H1 (cell line): ENCODE measurements around the gene WFDC10A. TPM values are rescaled to one million over a fixed set of nuclear protein-coding genes. Genes with fewer than 3 reads are reported as not detected.

ENCODE experiments used
- CTCF ChIA-PET: fragments of 300-600 bp; sonication (Branson Sonifier 250); formaldehyde crosslinking; loops from one replicate; lab custom pipeline; 2021; ENCODE audit not compliant: partially characterized antibody; lab: Charles Lee
- POLR2A ChIA-PET: fragments of 300-600 bp; sonication (Branson Sonifier 250); formaldehyde crosslinking; loops from one replicate; lab custom pipeline; 2021; ENCODE audit warnings: inconsistent platforms; ENCODE audit not compliant: partially characterized antibody; lab: Charles Lee
- DNase-seq, 2 experiments: peaks; one replicate each; pipeline versions ENCODE4 v3.0.0 to v3.0.0-alpha.2; 2010 to 2022; ENCODE audit warnings: low spot score in 2 of 2, low read depth in 1 of 2, mixed read lengths in 1 of 2
- FAIRE-seq: peaks from 2 replicates; lab custom pipeline; 2011; peaks lifted over from hg19 to GRCh38; lab: Jason Lieb, UNC
- H2AFZ ChIP-seq: 2 replicates; pipeline ENCODE4 v1.8.1; 2012; ENCODE audit warnings: low read length, inconsistent platforms
- H2AK5ac ChIP-seq: 2 replicates; pipeline ENCODE4 v1.6.1; 2013; ENCODE audit warnings: low read depth, low read length
- H2BK120ac ChIP-seq: replicated peaks from 2 replicates; pipeline ENCODE3; 2013; ENCODE audit warnings: low read depth, low read length, inconsistent platforms
- H2BK12ac ChIP-seq: 2 replicates; pipeline ENCODE4 v1.6.1; 2013; ENCODE audit warnings: low read depth, low read length
- H2BK15ac ChIP-seq: 2 replicates; pipeline ENCODE4 v1.6.1; 2013; ENCODE audit warnings: low read length
- H2BK20ac ChIP-seq: 2 replicates; pipeline ENCODE4 v1.6.1; 2013; ENCODE audit warnings: low read length
- H2BK5ac ChIP-seq: 2 replicates; pipeline ENCODE4 v1.6.1; 2013; ENCODE audit warnings: low read depth, low read length
- H3K14ac ChIP-seq: 2 replicates; pipeline ENCODE4 v1.6.1; 2013; ENCODE audit warnings: inconsistent platforms; ENCODE audit not compliant: insufficient read length
- H3K18ac ChIP-seq: 2 replicates; pipeline ENCODE4 v1.6.1; 2013; ENCODE audit warnings: low read length; ENCODE audit errors: extremely low read depth
- H3K23ac ChIP-seq: 2 replicates; pipeline ENCODE4 v1.6.1; 2013; ENCODE audit warnings: inconsistent platforms; ENCODE audit not compliant: insufficient read length
- H3K23me2 ChIP-seq: 2 replicates; pipeline ENCODE4 v1.6.1; 2013; ENCODE audit warnings: low read depth, low read length
- H3K27ac ChIP-seq: 2 replicates; pipeline ENCODE4 v1.6.1; 2011; ENCODE audit warnings: low read depth, low read length, inconsistent platforms
- H3K27me3 ChIP-seq, 4 experiments: replicated peaks in 1 of 4; 1 replicate in 1 of 4; 2 replicates in 3 of 4; pipeline versions ENCODE4 v1.6.1 to v1.8.1; 2011 to 2013; ENCODE audit warnings: low read length in 3 of 4, mild to moderate bottlenecking in 3 of 4, inconsistent platforms in 2 of 4, mixed read lengths in 2 of 4, moderate library complexity in 1 of 4; ENCODE audit not compliant: control insufficient read depth in 3 of 4, insufficient read depth in 3 of 4; ENCODE audit errors: extremely low read depth in 1 of 4
- H3K36me3 ChIP-seq, 4 experiments: 2 replicates each; pipeline versions ENCODE4 v1.6.1 to v1.8.1; 2011 to 2013; ENCODE audit warnings: mild to moderate bottlenecking in 4 of 4, low read length in 3 of 4, moderate library complexity in 2 of 4, control low read depth in 1 of 4, inconsistent platforms in 1 of 4; ENCODE audit not compliant: insufficient read depth in 4 of 4, control insufficient read depth in 2 of 4
- H3K4ac ChIP-seq: replicated peaks from 2 replicates; pipeline ENCODE3; 2013; ENCODE audit warnings: low read length, low read depth, mixed read lengths, inconsistent platforms; ENCODE audit not compliant: insufficient read length
- H3K4me1 ChIP-seq, 4 experiments: replicated peaks in 1 of 4; 1 replicate in 1 of 4; 2 replicates in 3 of 4; pipeline versions ENCODE4 v1.6.1 to v1.8.1; 2011 to 2013; ENCODE audit warnings: low read length in 3 of 4, inconsistent platforms in 2 of 4, mixed read lengths in 1 of 4; ENCODE audit not compliant: insufficient read depth in 4 of 4, control insufficient read depth in 3 of 4
- H3K4me2 ChIP-seq, 2 experiments: 2 replicates each; pipeline versions ENCODE4 v1.6.1 to v1.8.1; 2011 to 2013; ENCODE audit warnings: low read depth in 2 of 2, low read length in 2 of 2, control low read depth in 1 of 2, inconsistent platforms in 1 of 2, mild to moderate bottlenecking in 1 of 2; ENCODE audit not compliant: insufficient read depth in 1 of 2
- H3K4me3 ChIP-seq, 4 experiments: fragments of 200-600, 300-600 bp in 1 of 4; sonication (generic), shearing (Covaris generic), sonication (Bioruptor Twin) in 1 of 4; 2 replicates each; pipeline versions ENCODE4 v1.5.1 to v1.8.1; 2011 to 2016; ENCODE audit warnings: low read length in 4 of 4, low read depth in 3 of 4, control low read depth in 2 of 4, inconsistent platforms in 2 of 4, mild to moderate bottlenecking in 2 of 4, mixed read lengths in 1 of 4, moderate library complexity in 1 of 4; ENCODE audit not compliant: insufficient read depth in 2 of 4; ENCODE audit errors: extremely low read depth in 1 of 4
- H3K56ac ChIP-seq: replicated peaks from 2 replicates; pipeline ENCODE3; 2013; ENCODE audit warnings: low read depth, mild to moderate bottlenecking, mixed read lengths, low read length, inconsistent platforms; ENCODE audit not compliant: insufficient read length
- H3K79me1 ChIP-seq: 2 replicates; pipeline ENCODE4 v1.6.1; 2013; ENCODE audit warnings: low read depth, low read length, control low read depth
- H3K79me2 ChIP-seq, 2 experiments: 2 replicates each; pipeline versions ENCODE4 v1.6.1 to v1.8.1; 2012 to 2013; ENCODE audit warnings: low read length in 2 of 2, mild to moderate bottlenecking in 2 of 2, inconsistent platforms in 1 of 2; ENCODE audit not compliant: insufficient read depth in 2 of 2, control insufficient read depth in 1 of 2
- H3K9ac ChIP-seq, 4 experiments: replicated peaks in 1 of 4; 1 replicate in 1 of 4; 2 replicates in 3 of 4; pipeline versions ENCODE4 v1.6.1 to v1.8.1; 2011 to 2013; ENCODE audit warnings: low read depth in 3 of 4, low read length in 3 of 4, control low read depth in 2 of 4, mild to moderate bottlenecking in 2 of 4, moderate library complexity in 2 of 4, inconsistent platforms in 1 of 4; ENCODE audit errors: extremely low read depth in 1 of 4
- H3K9me3 ChIP-seq, 2 experiments: 2 replicates each; pipeline versions ENCODE4 v1.6.1 to v1.8.1; 2012 to 2013; ENCODE audit warnings: mild to moderate bottlenecking in 2 of 2, moderate library complexity in 2 of 2, control low read depth in 1 of 2, inconsistent platforms in 1 of 2, low read depth in 1 of 2, low read length in 1 of 2, mixed read lengths in 1 of 2; ENCODE audit not compliant: insufficient read depth in 2 of 2
- H4K20me1 ChIP-seq, 2 experiments: replicated peaks in 1 of 2; 2 replicates each; pipeline versions ENCODE3 to v1.8.1; 2011 to 2013; ENCODE audit warnings: inconsistent platforms in 2 of 2, low read length in 2 of 2, mild to moderate bottlenecking in 1 of 2; ENCODE audit not compliant: insufficient read depth in 2 of 2, control insufficient read depth in 1 of 2
- H4K5ac ChIP-seq: 2 replicates; pipeline ENCODE4 v1.6.1; 2013; ENCODE audit warnings: low read length, low read depth, mixed read lengths, inconsistent platforms; ENCODE audit not compliant: insufficient read length
- H4K8ac ChIP-seq: 2 replicates; pipeline ENCODE4 v1.8.0; 2013; ENCODE audit warnings: mild to moderate bottlenecking, moderate library complexity, low read length, inconsistent platforms; ENCODE audit not compliant: insufficient read depth; ENCODE audit errors: extremely low read depth
- H4K91ac ChIP-seq: replicated peaks from 2 replicates; pipeline ENCODE3; 2013; ENCODE audit warnings: low read length, mixed read lengths, inconsistent platforms; ENCODE audit not compliant: insufficient read length
- CBX5 ChIP-seq: fragments of 300-800, 300-1000 bp; sonication (generic); IDR thresholded peaks from 2 replicates; pipeline ENCODE4 v1.7.1; 2016; ENCODE audit warnings: antibody characterized with exemption, low read length, low read depth
- CBX8 ChIP-seq: fragments of 300-800, 300-1000 bp; sonication (generic); IDR thresholded peaks from 2 replicates; pipeline ENCODE4 v1.7.1; 2016; ENCODE audit warnings: low read depth, low read length, borderline replicate concordance
- CHD2 ChIP-seq: IDR thresholded peaks from 2 replicates; pipeline ENCODE4 v1.6.1; 2012; ENCODE audit warnings: low read length, improper control_type of control experiment
- CTCF ChIP-seq, 3 experiments: IDR thresholded peaks; 1 replicate in 2 of 3; 2 replicates in 1 of 3; pipeline versions ENCODE4 v1.5.1 to v1.6.1; 2011; ENCODE audit warnings: low read length in 3 of 3, mild to moderate bottlenecking in 3 of 3, inconsistent platforms in 2 of 3, low read depth in 1 of 3, moderate library complexity in 1 of 3; ENCODE audit not compliant: insufficient read depth in 1 of 3; ENCODE audit errors: control extremely low read depth in 1 of 3
- GABPA ChIP-seq: IDR thresholded peaks from 2 replicates; pipeline ENCODE4 v1.6.1; 2011; ENCODE audit warnings: mild to moderate bottlenecking, low read length, moderate library complexity, borderline replicate concordance; ENCODE audit not compliant: insufficient read depth
- GTF2F1 ChIP-seq: IDR thresholded peaks from 2 replicates; pipeline ENCODE4 v1.6.1; 2012; ENCODE audit warnings: low read depth, low read length, improper control_type of control experiment, borderline replicate concordance
- KDM5A ChIP-seq: fragments of 200-600 bp; IDR thresholded peaks from 2 replicates; pipeline ENCODE4 v1.7.1; 2012; ENCODE audit warnings: mild to moderate bottlenecking, low read length, inconsistent platforms, mixed read lengths
- SP4 ChIP-seq: IDR thresholded peaks from 2 replicates; pipeline ENCODE4 v1.6.1; 2012; ENCODE audit warnings: low read length, inconsistent platforms
- SUZ12 ChIP-seq: fragments of 200-600 bp; sonication (generic); IDR thresholded peaks from 2 replicates; pipeline ENCODE4 v1.6.1; 2012; ENCODE audit warnings: mild to moderate bottlenecking, inconsistent platforms, low read length, moderate library complexity, mixed read lengths
- TAF7 ChIP-seq: optimal IDR thresholded peaks from 2 replicates; pipeline ENCODE3; 2011; ENCODE audit warnings: low read depth, mild to moderate bottlenecking, inconsistent platforms, low read length, moderate library complexity, borderline replicate concordance
- polyA plus RNA-seq, 7 experiments: library from polyadenylated mRNA; depleted of rRNA in 3 of 7; stranded (reverse) in 5 of 7; unstranded in 2 of 7; fragments of >200 nt in 5 of 7; fragments of 200-250 nt in 2 of 7; gene quantifications; 1 replicate in 5 of 7; 2 replicates in 1 of 7; 4 replicates in 1 of 7; pipeline versions ENCODE4 v1.2.1 to v1.2.3, GENCODE V29; 2011 to 2013; ENCODE audit warnings: missing spikeins in 2 of 7, mixed read lengths in 2 of 7
- total RNA-seq: library from RNA; stranded (reverse); fragmentation: NEBNext Ultra II Directional; extraction: Animal tissue kit (Norgen Biotek cat#: 25700); gene quantifications from 2 replicates; pipeline ENCODE4 v1.2.1, GENCODE V29; 2021
- TF ChIP-seq, protein P1 (sequence below): IDR thresholded peaks from 2 replicates; pipeline ENCODE4 v1.6.1; 2012; ENCODE audit warnings: inconsistent platforms
- TF ChIP-seq, protein P2 (sequence below): IDR thresholded peaks from 2 replicates; pipeline ENCODE4 v1.6.1; 2012; ENCODE audit warnings: inconsistent platforms

The WFDC10A gene
- total and polyA plus RNA-seq, 2 of the 8 experiments (the other 6 are each of a cell fraction or from before 2014, with no cell fraction given): not detected

GRCh38 chr20:45612314-45612713 lies 17.2 kb upstream of the WFDC10A start:
- Histone ChIP-seq H3K79me1 (no peaks in the 10 kb centered on the region), H2BK120ac (no peak overlapping the region), H4K91ac (no peak overlapping the region), H2BK20ac (no peak overlapping the region), H3K9me3 (peaks cover 2 to 4% of the 10 kb centered on the region in 2 experiments; a peak in 1 of 4 replicates), H3K9ac (no peak overlapping the region), H2BK12ac (no peak overlapping the region), H3K4me1 (peaks cover 0 to 3% (median 0%) of the 10 kb centered on the region in 4 experiments; a peak in 2 of 7 replicates), H3K23me2 (no peaks in the 10 kb centered on the region), H3K36me3 (no peaks in the 10 kb centered on the region), H4K20me1 (no peaks in the 10 kb centered on the region), H3K23ac (no peak overlapping the region), H2BK15ac (no peak overlapping the region), H3K4ac (no peak overlapping the region), H2AK5ac (no peak overlapping the region), H2BK5ac (no peak overlapping the region), H3K27me3 (no peaks in the 10 kb centered on the region), H3K14ac (no peak overlapping the region), H4K8ac (no peak overlapping the region), H4K5ac (no peak overlapping the region), H3K4me3 (no peak overlapping the region), H2AFZ (no peak overlapping the region), H3K79me2 (no peaks in the 10 kb centered on the region), H3K56ac (no peak overlapping the region), H3K27ac (no peak overlapping the region), H3K4me2 (no peak overlapping the region), H3K18ac (no peak overlapping the region)
- ChIA-PET CTCF (interaction anchor here (0.6 to 3.2 kb wide), 4 partner anchors 11 to 238 kb away, joined by 3 to 20 read pairs (median 4); partner anchors contain the start of gene WFDC10A), POLR2A (no interaction called here)
- DNase-seq (no peak), FAIRE-seq (no peak)
- TF ChIP-seq CBX8 (no peak), CHD2 (no peak), SUZ12 (no peak), GTF2F1 (no peak), CBX5 (no peak), SP4 (no peak), GABPA (no peak), KDM5A (no peak), CTCF (IDR thresholded peaks at IDR 0.05; ENCODE audit: control extremely low read depth in 1 of 3, insufficient read depth in 1 of 3, low read depth in 1 of 3, low read length in 3 of 3) (no peak), TAF7 (no peak)
- TF ChIP-seq, protein P1, sequence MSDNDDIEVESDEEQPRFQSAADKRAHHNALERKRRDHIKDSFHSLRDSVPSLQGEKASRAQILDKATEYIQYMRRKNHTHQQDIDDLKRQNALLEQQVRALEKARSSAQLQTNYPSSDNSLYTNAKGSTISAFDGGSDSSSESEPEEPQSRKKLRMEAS: no peak
- TF ChIP-seq, protein P2, sequence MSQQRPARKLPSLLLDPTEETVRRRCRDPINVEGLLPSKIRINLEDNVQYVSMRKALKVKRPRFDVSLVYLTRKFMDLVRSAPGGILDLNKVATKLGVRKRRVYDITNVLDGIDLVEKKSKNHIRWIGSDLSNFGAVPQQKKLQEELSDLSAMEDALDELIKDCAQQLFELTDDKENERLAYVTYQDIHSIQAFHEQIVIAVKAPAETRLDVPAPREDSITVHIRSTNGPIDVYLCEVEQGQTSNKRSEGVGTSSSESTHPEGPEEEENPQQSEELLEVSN: no peak
